DMS153 (cell line): ENCODE measurements around the gene FBXO3.

Source experiments
- DNase-seq: peaks from one replicate; lab custom pipeline; 2025; lab: John Stamatoyannopoulos, UW

FBXO3 gene

GRCh38 chr11:33701302-33702230 lies 72.8 kb downstream of the FBXO3 start:
- no peak for DNase-seq

- peak; percentile 78 for DNase-seq
These were observed 73.6 kb downstream of the FBXO3 start, which contains the start of gene C11orf91 for GRCh38 chr11:33700502-33701271. Gene C11orf91, minus strand, starts transcription at chr11:33700826. Its CDS starts 86 bp downstream, at chr11:33700740.

GRCh38 chr11:33700063-33700501 lies 74.2 kb downstream of the FBXO3 start:
- DNase-seq = no peak

GRCh38 chr11:33699515-33700062 lies 74.7 kb downstream of the FBXO3 start:
- DNase-seq = no peak

GRCh38 chr11:33698921-33699320 lies 75.4 kb downstream of the FBXO3 start:
- no peak for DNase-seq

GRCh38 chr11:33697997-33698396 lies 76.3 kb downstream of the FBXO3 start:
- DNase-seq = no peak

GRCh38 chr11:33696931-33697638 lies 77.2 kb downstream of the FBXO3 start:
- DNase-seq = no peak

- no peak for DNase-seq
These were observed 77.9 kb downstream of the FBXO3 start for GRCh38 chr11:33696411-33696810.

GRCh38 chr11:33695051-33695566 lies 79.2 kb downstream of the FBXO3 start:
- peak; percentile 32 for DNase-seq

- no peak for DNase-seq
These were observed 79.8 kb downstream of the FBXO3 start for GRCh38 chr11:33694346-33695050.

- DNase-seq = no peak
These were observed 81.8 kb downstream of the FBXO3 start for GRCh38 chr11:33692541-33692940.

GRCh38 chr11:33692013-33692504 lies 82.3 kb downstream of the FBXO3 start:
- peak; percentile 95 for DNase-seq

GRCh38 chr11:33691066-33691864 lies 83.1 kb downstream of the FBXO3 start:
- DNase-seq = peak; percentile 12
